Neuron (in vitro differentiated cells): ENCODE results near the gene PNPLA2.

ENCODE experiments used
- H2AFZ ChIP-seq: one replicate; pipeline ENCODE4 v1.6.1; 2013; ENCODE audit warnings: low read depth, mild to moderate bottlenecking, inconsistent platforms, low read length, moderate library complexity
- H3K27me3 ChIP-seq: one replicate; pipeline ENCODE4 v1.6.1; 2013; ENCODE audit warnings: low read length; ENCODE audit not compliant: insufficient read depth
- H3K36me3 ChIP-seq: one replicate; pipeline ENCODE4 v1.6.1; 2013; ENCODE audit warnings: low read length; ENCODE audit not compliant: insufficient read depth
- H3K4me1 ChIP-seq: one replicate; pipeline ENCODE4 v1.6.1; 2013; ENCODE audit warnings: low read length; ENCODE audit not compliant: insufficient read depth
- H3K4me3 ChIP-seq: 2 replicates; pipeline ENCODE4 v1.5.1; 2013; ENCODE audit warnings: mild to moderate bottlenecking, low read length, moderate library complexity
- H3K9me3 ChIP-seq: one replicate; pipeline ENCODE4 v1.6.1; 2013; ENCODE audit warnings: low read length

Gene PNPLA2

DNA sequence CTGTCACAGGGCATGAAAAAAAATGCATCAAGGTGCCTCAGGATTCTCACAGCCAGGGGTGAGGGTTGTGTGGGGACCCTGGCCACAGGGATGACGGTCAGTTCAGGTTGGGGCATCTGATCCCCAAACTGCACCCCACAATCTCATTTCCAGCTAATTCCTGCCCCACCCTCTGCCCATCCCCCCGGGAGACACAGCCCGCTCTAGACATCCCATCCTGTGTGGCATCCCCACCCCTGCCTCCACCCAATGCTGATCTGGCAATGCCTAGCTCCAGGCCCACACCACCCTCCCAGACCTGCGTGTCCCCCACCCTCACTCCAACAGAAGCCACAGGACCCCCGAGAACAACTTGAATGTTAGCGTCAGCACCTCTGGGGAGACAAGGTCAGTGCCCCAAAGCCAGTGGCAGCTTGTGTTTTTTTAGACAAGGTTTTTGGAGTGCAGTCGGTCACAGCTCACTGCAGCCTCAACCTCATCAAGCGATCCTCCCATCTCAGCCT, 49.2 kb downstream of the PNPLA2 start:
- no peaks in the 10 kb centered on the region for H3K27me3 ChIP-seq
- no peak overlapping the region for H2AFZ ChIP-seq
- no peak overlapping the region for H3K4me3 ChIP-seq
- peaks cover 5% of the 10 kb centered on the region for H3K4me1 ChIP-seq
- H3K36me3 ChIP-seq: peaks cover 16% of the 10 kb centered on the region
- H3K9me3 ChIP-seq: no peaks in the 10 kb centered on the region

DNA sequence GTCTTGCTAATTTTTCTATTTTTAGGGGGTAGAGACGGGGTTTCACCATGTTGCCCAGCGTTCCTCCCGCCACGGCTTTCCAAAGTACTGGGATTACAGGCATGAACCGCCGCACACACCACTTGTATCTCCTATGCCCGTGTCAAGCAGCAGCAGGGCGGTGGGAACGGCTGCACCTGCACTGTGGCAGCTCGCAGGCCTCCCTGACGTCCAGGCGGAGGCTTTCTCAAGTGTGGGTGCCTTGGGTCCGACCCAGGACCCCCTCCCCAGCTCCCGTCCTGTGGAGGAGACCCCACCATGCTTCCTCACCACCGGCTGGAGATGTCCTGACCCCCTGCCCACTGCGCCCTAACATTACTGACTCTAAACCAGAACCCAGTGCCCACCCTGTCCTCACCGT, 49.7 kb downstream of the PNPLA2 start:
- H2AFZ ChIP-seq: no peak overlapping the region

DNA sequence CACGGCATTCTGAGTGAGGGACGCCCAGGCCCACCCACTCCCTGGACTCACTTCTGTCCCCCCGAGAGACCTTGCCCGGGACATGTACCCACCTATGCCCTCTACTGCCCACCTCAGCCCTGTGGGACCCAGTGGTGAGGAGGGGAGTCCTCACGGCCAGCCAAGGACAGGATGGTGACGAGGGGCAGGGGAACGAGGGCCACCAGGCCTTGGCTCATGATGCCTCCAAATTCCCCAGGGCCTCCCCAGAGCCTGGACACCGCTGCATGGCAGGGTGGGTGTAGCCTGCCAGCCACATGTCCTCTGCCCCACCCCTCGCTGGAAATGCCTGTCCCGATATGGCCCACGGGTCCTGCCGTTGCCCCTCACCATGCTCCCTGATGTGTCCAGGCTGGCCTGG, 50.1 kb downstream of the PNPLA2 start:
- Histone ChIP-seq H3K4me1 (no peaks in the 10 kb centered on the region), H2AFZ (no peak overlapping the region), H3K27me3 (no peaks in the 10 kb centered on the region), H3K4me3 (no peak overlapping the region), H3K9me3 (no peaks in the 10 kb centered on the region), H3K36me3 (peaks cover 16% of the 10 kb centered on the region)

More for the DNA sequence above, 49.7 kb downstream of the PNPLA2 start:
- H3K36me3 ChIP-seq: peaks cover 16% of the 10 kb centered on the region
- no peak overlapping the region for H3K4me3 ChIP-seq
- no peaks in the 10 kb centered on the region for H3K9me3 ChIP-seq
- no peaks in the 10 kb centered on the region for H3K4me1 ChIP-seq
- no peaks in the 10 kb centered on the region for H3K27me3 ChIP-seq

DNA sequence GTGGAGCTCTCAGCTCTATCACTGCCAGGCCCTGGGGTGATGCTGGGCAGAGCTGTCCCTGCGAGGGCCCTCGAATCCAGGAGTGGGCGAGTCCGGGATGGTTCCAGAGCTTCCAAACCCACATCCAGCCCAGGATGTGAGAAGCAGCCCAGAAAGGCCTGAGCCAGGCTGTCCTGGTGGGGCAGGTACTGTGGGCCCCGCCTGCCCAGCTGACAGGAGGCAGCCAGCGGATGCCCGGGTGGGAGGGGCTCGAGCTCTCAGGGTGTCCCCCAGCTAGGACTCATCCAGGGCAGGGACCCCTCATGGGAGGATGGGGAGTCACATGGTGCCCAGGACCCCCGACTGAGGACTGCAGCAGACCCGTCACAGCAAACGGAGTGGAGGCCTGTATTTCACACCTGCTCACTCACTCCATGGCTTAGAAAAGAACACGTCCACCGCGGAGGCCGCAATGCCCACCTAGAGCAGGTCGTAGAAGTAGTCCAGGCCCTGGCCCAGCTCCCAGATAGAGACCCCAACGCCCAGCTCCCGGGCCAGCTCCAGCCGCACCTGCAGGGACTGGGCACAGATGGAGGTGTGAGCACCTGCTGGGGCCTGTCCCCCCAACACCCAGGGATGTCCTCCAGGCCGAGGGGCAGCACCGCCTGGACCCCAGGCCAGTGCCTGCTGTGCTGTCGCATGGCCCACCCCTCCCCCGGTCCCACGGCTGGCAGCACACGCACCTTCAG, 50.8 kb downstream of the PNPLA2 start:
- H2AFZ ChIP-seq: no peak overlapping the region
- H3K4me1 ChIP-seq: no peaks in the 10 kb centered on the region
- peaks cover 16% of the 10 kb centered on the region for H3K36me3 ChIP-seq
- H3K9me3 ChIP-seq: no peaks in the 10 kb centered on the region
- no peaks in the 10 kb centered on the region for H3K27me3 ChIP-seq
- no peak overlapping the region for H3K4me3 ChIP-seq

GRCh38 chr11:870127-870413, 51.4 kb downstream of the PNPLA2 start:
- no peak overlapping the region for H2AFZ ChIP-seq
- H3K4me1 ChIP-seq: no peaks in the 10 kb centered on the region
- H3K27me3 ChIP-seq: no peaks in the 10 kb centered on the region
- H3K4me3 ChIP-seq: no peak overlapping the region
- no peaks in the 10 kb centered on the region for H3K9me3 ChIP-seq
- peaks cover 16% of the 10 kb centered on the region for H3K36me3 ChIP-seq

GRCh38 chr11:870418-870817, 51.7 kb downstream of the PNPLA2 start:
- H3K36me3 ChIP-seq: peaks cover 16% of the 10 kb centered on the region
- no peaks in the 10 kb centered on the region for H3K4me1 ChIP-seq
- H2AFZ ChIP-seq: no peak overlapping the region
- H3K27me3 ChIP-seq: no peaks in the 10 kb centered on the region
- H3K9me3 ChIP-seq: no peaks in the 10 kb centered on the region
- no peak overlapping the region for H3K4me3 ChIP-seq

- no peak overlapping the region for H3K4me3 ChIP-seq
- H3K36me3 ChIP-seq: peaks cover 7% of the 10 kb centered on the region
- H3K27me3 ChIP-seq: no peaks in the 10 kb centered on the region
- no peak overlapping the region for H2AFZ ChIP-seq
- H3K4me1 ChIP-seq: no peaks in the 10 kb centered on the region
- no peaks in the 10 kb centered on the region for H3K9me3 ChIP-seq
These were observed 52.8 kb downstream of the PNPLA2 start for GRCh38 chr11:871472-871871.

DNA sequence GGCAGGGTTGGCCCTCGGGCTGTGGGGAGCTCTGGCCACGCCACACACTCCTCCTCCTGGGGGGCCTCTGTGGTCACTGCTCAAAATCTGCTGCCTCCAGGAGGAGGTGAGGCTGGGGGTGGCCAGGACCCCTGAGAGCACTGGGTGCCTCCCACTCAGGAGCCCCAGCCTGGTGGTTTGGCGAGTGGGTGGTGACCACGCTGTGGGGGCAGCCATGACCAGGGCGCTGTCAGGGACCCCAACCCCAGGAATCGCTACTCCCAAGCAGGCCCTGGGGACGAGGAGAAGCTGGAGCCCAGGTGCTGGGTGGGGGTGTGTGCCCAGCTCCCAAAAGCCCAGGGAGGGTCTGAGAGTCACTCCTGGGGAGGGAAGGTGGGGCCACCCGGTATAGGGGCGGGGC, 54.1 kb downstream of the PNPLA2 start:
- Histone ChIP-seq H3K27me3 (no peaks in the 10 kb centered on the region), H3K36me3 (peaks cover 9% of the 10 kb centered on the region), H3K9me3 (no peaks in the 10 kb centered on the region), H3K4me3 (no peak overlapping the region), H2AFZ (no peak overlapping the region), H3K4me1 (no peaks in the 10 kb centered on the region)

GRCh38 chr11:873706-874105, 55.0 kb downstream of the PNPLA2 start:
- peaks cover 11% of the 10 kb centered on the region for H3K36me3 ChIP-seq
- no peaks in the 10 kb centered on the region for H3K9me3 ChIP-seq
- no peak overlapping the region for H3K4me3 ChIP-seq
- H3K4me1 ChIP-seq: no peaks in the 10 kb centered on the region
- no peak overlapping the region for H2AFZ ChIP-seq
- no peaks in the 10 kb centered on the region for H3K27me3 ChIP-seq
